DMS 273 (cell line): ENCODE measurements around the gene LAMTOR4.
A peak's percentile ranks its signal among the peaks of the same experiment; 100 is the strongest.
"Not testable (repeated sequence)": the region's sequence is repeated elsewhere in the genome, so short reads cannot be mapped to it uniquely, and the experiment has no call there.

Source experiments
- DNase-seq: peaks from one replicate; lab custom pipeline; 2025; ENCODE audit not compliant: unreplicated experiment; lab: John Stamatoyannopoulos, UW

LAMTOR4 gene

GRCh38 chr7:100169147-100169850 lies 20.6 kb downstream of the LAMTOR4 start:
- no peak for DNase-seq

DNA sequence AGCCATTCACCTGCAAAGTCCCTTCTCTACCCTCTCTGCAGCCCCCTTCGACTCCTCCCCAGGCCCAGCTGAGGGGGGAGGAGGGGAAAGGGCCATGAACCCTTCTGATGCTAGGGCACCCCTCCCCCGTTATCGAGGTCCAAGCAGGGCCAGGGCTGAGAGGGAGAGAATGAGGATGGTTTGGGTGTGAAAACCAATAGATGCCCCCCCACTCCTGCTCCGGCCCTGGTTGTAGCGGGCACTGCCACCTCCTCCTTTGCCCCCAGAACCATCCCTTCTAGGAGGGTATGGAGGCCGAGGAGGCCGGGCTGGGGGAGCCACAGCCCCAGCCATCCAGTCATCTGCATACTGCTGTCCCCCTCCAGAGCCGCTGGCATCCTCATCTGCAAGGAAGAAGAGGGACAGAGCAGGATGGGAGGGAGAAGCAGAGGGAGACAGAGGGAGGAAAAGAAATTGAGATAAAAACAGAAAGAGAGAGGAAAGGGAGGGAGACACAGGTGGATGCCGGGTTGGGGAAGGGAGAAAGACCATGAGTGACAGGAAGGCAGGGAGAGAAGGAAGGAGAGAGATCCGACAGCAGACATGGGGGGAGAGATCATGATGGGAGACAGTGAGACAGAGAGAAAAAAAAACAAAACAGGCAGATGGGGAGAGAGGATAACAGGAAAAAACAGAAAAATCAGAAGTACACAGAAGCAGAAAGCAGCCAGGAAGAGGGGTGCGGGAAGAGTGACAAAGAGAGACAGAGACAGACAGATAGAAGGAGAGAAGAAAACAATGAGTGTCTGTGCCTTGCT lies 21.6 kb downstream of the LAMTOR4 start:
- DNase-seq: no peak

DNA sequence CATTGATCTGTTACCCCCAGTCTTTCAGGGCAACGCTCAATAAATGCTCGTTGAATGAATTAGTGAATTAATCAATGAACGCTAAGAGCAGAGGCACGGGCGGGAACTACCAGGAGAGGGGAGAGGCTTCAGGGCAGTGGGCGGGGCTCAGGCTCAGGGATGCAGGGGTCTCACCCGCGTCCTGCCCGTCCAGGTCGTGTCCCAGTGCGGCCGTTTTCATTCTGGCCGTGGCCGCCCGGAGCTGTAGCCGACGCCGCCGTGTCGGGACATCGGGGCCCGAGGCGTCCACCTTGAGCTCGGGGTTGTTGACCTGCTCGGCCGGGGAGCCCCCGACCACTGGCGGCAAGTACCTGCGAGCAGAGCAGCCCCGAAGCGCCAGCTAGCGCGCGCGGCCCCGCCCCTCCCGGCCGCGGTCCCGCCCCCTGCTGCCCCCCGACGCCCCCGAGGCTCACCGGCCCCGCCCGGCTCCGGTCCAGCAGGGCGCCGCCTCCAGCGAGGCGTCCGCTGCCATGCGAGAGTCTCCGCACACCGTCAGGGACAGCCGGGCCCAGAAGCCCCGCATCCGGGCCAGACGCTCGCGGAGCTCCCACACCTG lies 22.5 kb downstream of the LAMTOR4 start:
- peak; percentile 59 for DNase-seq

DNA sequence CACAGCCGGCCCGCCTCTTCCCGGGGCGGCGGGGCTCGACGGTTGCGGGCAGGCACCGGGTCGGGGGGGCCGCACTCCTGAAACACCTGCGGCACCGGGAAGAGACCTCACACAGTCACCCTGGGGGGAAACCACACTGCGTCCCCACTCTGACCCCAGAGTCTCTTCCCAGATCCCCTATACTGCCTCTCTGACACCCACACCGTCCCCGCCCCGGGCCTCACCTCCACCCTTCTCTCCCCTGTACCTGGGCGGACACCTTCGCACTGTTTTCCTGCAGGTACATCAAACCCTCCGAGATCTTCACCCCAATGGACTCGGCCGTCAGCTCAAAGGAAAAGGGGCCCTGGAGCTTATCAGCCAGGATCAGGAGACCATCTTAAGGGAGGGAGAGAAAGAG lies 23.1 kb downstream of the LAMTOR4 start:
- DNase-seq: no peak

DNA sequence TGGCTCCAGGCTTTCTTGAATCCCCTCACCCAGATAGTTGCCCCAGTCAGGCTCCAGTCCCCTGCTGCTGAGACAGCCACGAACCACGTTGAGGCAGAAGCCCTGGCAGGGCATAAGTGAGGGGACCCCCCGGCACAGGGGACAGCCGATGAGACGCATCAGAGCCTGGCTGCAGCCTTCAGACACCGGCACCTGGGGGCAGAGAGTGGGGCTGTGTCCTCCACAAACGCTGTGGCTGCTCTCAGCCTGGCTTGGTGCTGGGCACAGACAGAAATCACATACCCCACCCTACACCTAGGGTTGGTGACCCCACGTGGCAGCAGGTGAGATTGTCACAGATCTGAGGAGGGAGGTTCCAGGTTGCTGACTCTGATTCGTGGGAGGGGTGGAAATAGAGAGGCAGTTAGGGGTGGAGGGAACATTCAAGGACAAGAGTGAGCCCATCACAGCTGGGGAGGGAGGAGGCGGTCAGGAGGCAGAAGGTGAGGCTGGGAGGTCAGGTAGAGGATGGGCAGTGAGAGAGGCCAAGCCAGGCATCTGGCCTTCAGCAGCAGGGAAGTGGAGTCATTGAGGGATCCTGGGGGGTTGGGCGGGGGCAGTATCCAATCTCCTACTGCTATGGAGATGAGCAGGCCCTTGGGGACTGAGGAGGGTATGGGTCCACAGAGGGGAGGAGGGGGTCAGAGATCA lies 25.2 kb downstream of the LAMTOR4 start:
- no peak for DNase-seq

GRCh38 chr7:100174582-100174981 lies 25.9 kb downstream of the LAMTOR4 start:
- DNase-seq: no peak

GRCh38 chr7:100175296-100175935 lies 26.7 kb downstream of the LAMTOR4 start:
- DNase-seq: no peak

GRCh38 chr7:100176096-100177044 lies 27.7 kb downstream of the LAMTOR4 start:
- DNase-seq: no peak

- DNase-seq: peak; percentile 99
Measured at GRCh38 chr7:100177045-100178001, 28.6 kb downstream of the LAMTOR4 start, which contains the start of the genes GPC2 and STAG3. Gene GPC2, minus strand, starts transcription at chr7:100177381. Its CDS starts 182 bp downstream, at chr7:100177199. Gene STAG3, plus strand, starts transcription at chr7:100177918. Its CDS starts 2,639 bp downstream, at chr7:100180557.

DNA sequence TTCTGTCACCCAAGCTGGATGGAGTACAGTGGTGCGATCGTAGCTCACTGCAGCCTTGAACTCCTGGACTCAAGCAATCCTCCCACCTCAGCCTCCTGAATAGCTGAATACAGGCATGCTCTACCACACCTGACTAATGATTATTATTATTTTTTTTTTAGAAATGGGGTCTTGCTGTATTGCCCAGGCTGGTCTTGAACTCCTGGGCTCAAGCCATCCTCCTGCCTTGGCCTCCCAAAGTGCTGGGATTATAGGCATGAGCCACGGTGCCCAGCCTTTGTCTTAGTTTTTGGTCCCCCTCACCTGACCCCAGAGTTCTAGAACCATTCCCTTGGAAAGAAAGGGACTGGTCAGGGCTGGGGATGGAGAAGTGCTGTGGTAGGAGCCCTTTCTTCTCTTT lies 31.4 kb downstream of the LAMTOR4 start:
- DNase-seq: not testable (repeated sequence)

- not testable (repeated sequence) for DNase-seq
Measured at GRCh38 chr7:100182616-100183015, 33.9 kb downstream of the LAMTOR4 start.

DNA sequence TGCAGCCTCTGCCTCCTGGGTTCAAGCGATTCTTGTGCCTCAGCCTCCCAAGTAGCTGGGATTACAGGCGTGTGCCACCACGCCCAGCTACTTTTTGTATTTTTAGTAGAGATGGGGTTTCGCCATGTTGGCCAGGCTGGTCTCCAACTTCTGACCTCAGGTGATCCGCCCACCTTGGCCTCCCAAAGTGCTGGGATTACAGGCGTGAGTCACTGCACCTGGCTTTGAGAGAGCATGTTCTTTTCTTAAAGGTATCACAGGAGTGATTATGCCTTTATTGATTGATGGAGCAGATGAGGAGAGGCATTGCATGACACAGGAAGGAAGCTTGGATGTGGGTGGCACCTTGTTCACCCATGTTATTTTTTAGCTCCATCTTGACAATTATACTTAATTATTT lies 34.4 kb downstream of the LAMTOR4 start:
- DNase-seq: not testable (repeated sequence)

GRCh38 chr7:100185726-100186125 lies 37.0 kb downstream of the LAMTOR4 start:
- peak; percentile 86 for DNase-seq

GRCh38 chr7:100189061-100189460 lies 40.3 kb downstream of the LAMTOR4 start:
- DNase-seq: no peak

DNA sequence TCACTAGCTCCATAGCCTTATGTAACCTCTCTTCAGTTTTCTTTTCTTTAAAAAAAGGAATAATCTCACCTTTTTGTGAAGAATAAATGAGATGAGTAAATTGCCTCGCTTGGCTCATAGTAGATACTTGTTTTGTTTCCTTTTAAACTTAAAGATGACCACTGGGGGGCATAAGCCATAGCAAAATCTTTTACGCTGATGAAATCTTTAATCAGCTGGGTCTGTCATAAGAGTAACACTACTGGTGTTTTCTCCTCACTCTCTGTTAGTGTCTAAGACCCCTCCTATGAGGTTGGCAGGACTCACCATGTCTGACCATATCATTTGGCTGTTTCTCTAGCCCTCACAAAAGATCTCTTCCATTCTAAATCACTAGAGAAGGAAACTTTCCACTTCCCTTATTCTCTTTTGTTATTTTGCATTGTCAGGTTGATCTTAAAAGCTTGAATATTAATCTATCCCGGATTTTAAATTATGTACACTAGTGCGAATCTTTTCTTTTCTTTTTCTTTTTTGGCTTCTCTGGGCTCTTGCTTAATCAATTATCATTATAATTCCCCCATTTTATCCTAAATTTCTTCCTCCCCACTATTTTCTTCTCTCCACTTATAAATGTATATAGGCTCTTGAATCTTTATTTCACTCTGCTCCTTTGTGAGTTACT lies 41.5 kb downstream of the LAMTOR4 start:
- peak; percentile 67 for DNase-seq

GRCh38 chr7:100191775-100192174 lies 43.1 kb downstream of the LAMTOR4 start:
- DNase-seq: no peak

DNA sequence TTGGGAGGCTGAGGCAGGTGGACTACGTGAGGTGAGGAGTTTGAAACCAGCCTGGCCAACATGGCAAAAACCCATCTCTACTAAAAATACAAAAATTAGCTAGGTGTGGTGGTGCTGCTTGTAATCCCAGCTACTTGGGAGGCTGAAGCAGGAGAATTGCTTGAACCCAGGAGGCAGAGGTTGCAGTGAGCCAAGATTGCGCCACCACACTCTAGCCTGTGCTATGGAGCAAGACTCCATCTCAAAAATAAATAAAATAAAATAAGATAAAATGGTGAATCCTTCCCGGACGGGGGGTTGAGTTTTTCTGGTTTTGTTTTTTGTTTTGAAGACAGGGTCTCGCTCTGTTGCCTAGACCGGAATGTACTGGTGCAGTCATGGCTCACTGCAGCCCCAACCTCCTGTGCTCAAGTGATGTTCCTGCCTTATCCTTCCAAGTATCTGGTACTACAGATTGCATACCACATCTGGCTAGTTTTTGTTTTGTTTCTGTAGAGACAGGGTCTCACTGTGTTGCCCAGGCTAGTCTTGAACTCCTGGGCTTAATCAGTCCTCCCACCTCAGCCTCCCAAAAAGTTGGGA lies 43.7 kb downstream of the LAMTOR4 start:
- DNase-seq: not testable (repeated sequence)

DNA sequence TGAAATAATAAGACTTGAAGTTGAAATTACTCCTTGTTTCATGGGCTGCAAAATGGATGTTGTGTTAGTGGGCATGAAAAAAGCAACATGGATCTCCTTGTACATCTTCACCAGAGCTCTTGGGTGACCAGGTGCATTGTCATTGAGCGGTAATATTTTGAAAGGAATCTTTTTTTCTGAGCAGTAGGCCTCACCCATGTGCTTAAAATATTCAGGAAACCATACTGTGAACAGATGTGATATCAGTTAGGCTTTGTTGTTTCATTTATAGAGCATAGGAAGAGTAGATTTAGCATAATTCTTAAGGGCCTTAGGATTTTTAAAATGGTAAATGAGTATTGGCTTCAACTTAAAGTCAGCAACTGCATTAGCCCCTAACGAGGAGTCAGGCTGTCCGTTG lies 44.3 kb downstream of the LAMTOR4 start:
- DNase-seq: no peak
